Fibroblast of villous mesenchyme (primary cell): ENCODE data around the gene UBQLN3. TPM values are rescaled to one million over a fixed set of nuclear protein-coding genes. Genes with fewer than 3 reads are reported as not detected.

Source experiments
- DNase-seq: peaks from one replicate; pipeline ENCODE4 v3.0.0-alpha.2; 2010; ENCODE audit warnings: low read depth
- H3K4me3 ChIP-seq: 2 replicates; pipeline ENCODE4 v1.5.1; 2011; ENCODE audit warnings: low read depth, mild to moderate bottlenecking, low read length
- total RNA-seq: library from RNA; depleted of rRNA; stranded (reverse); fragments of >200 nt; gene quantifications from 2 replicates; pipeline ENCODE4 v1.2.3, GENCODE V29; 2012
- TF ChIP-seq, protein P1 (sequence below): IDR thresholded peaks from 2 replicates; pipeline ENCODE4 v1.5.1; 2012; ENCODE audit warnings: low read depth, mild to moderate bottlenecking, low read length; ENCODE audit not compliant: insufficient read depth

Gene UBQLN3
- total RNA-seq, 1 donor: 0.43 TPM

DNA sequence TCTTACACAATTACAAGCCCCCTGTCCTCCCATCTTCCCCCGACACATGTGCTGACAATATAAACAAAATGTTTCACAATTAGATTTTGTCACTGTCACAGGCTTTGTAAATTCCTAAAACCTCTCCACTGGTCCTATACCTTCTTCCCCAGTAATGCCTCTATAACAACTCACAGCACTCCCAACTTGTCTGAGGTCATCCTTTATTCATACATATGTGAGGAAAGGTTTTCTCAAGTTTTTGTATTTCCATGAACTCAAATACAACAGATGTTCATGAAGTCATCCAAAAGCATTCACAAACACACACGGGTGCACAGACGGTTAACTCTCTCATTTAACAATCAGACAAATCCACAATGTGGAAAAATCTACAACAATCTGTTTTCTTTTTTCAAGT lies 36.7 kb upstream of the UBQLN3 start:
- DNase-seq: no peak
- no peak overlapping the region for H3K4me3 ChIP-seq
- TF ChIP-seq, protein P1, sequence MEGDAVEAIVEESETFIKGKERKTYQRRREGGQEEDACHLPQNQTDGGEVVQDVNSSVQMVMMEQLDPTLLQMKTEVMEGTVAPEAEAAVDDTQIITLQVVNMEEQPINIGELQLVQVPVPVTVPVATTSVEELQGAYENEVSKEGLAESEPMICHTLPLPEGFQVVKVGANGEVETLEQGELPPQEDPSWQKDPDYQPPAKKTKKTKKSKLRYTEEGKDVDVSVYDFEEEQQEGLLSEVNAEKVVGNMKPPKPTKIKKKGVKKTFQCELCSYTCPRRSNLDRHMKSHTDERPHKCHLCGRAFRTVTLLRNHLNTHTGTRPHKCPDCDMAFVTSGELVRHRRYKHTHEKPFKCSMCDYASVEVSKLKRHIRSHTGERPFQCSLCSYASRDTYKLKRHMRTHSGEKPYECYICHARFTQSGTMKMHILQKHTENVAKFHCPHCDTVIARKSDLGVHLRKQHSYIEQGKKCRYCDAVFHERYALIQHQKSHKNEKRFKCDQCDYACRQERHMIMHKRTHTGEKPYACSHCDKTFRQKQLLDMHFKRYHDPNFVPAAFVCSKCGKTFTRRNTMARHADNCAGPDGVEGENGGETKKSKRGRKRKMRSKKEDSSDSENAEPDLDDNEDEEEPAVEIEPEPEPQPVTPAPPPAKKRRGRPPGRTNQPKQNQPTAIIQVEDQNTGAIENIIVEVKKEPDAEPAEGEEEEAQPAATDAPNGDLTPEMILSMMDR: no peak

DNA sequence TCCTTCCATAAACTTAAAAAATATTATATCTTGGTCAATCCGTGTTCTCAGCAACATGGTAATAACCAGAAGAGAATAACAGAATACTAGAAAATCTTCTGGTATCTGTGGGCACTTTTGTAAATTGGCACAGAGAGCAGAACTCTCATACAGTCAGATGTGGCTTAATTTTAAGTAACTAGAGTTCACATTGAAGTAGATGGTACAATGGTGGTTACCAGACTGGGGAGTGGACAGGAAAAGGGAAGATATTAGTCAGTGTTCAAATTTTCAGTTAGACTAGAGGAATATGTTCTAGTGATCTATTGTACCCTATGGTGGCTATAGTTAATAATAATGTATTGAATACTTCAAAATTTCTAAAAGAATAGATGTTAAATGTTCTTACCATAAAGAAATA lies 31.7 kb upstream of the UBQLN3 start:
- no peak overlapping the region for H3K4me3 ChIP-seq
- DNase-seq: no peak
- TF ChIP-seq, protein P1: no peak

DNA sequence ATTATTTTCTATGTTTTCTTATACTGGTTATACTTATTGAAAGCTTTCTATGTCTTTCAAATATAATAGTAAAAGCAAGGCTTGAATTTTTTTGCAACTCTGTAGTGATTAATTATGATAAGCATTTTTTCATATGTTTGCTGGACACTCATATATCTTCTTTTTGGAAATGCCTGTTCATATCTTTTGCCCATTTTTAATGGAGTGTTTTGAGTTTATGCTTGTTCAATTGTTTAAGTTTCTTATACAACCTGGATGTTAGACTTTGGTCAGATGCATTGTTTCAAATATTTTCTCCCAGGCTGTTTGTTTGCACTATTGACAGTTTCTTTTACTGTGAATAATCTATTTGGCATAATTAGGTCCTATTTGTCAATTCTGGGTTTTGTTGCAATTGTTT lies 26.7 kb upstream of the UBQLN3 start:
- TF ChIP-seq, protein P1: no peak
- no peak overlapping the region for H3K4me3 ChIP-seq

DNA sequence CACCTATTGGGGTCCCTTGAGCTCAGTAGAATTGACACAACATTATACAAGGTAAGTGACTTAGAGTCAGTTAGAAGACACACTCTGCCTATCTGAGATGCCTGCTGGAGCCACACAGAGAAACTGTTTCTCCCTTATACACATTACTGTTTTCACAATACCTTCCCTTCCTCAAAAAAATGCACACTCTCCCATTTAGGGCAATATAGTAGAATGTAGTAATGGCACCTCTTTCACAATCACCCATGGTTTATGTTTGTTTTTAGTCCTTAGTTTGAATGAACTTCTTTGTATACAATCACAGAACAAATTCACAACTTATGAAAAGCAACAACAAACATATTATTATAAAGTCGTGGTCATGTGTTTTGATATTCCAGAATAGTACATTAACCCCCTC lies 24.3 kb upstream of the UBQLN3 start:
- TF ChIP-seq, protein P1: no peak
- no peak overlapping the region for H3K4me3 ChIP-seq
- DNase-seq: peak; percentile 12

More for the DNA sequence above, 26.7 kb upstream of the UBQLN3 start:
- DNase-seq: no peak

DNA sequence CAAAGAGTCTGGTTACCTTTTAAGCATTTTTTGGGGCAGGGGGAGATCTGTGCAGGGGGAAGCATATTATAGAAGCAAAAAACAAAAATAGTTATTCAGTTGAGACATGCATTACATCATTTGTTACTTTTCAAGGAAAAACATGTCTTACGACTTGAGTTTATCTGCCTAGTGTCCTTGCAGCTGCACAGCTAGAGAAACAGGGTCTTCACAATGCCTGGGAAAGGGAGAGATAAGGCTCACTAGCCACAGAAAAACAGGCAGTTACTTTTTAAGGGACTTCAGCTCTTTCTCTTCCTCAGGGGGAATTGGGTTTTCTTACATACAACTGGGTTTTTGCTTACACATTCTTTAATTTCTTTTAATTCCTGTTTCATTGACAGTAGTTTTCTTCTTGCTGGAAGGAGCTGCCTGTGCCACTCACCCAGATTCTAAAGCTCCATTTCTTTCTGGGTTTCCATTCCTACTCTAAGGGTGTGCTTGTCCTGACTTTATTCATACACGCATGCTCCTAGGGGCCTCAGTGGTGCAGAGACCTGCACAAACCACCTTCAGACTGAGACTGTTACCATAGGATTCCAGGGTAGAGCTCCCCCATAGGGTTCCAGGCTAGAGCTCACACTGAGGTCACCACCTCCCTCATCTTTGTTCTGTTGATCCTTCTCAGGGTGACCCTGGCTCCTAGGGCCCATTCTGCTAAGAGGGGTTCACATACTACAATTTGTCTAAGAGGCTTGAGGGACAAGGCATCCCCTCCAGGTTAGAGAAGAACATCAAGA lies 21.5 kb upstream of the UBQLN3 start:
- TF ChIP-seq, protein P1: no peak
- H3K4me3 ChIP-seq: no peak overlapping the region
- no peak for DNase-seq

DNA sequence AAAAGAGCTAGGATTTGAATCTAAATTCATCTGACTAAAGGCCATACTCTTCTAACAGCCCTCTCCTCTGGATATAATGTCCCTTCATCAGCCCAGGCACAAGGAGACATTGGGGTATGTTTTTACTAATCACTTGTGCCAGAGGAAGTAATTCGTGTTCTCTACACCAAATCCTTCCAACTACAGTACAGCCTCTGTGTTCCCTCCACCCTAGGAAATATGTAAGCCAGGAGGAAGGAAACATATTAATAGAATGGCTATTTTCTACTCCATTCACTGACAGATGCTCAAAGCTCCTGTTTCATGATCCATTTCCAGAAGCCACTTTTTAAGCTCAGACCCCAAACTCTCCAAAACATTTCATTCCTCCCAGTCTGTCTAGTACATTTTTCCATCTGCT lies 18.7 kb upstream of the UBQLN3 start:
- H3K4me3 ChIP-seq: no peak overlapping the region
- TF ChIP-seq, protein P1: no peak
- DNase-seq: no peak

DNA sequence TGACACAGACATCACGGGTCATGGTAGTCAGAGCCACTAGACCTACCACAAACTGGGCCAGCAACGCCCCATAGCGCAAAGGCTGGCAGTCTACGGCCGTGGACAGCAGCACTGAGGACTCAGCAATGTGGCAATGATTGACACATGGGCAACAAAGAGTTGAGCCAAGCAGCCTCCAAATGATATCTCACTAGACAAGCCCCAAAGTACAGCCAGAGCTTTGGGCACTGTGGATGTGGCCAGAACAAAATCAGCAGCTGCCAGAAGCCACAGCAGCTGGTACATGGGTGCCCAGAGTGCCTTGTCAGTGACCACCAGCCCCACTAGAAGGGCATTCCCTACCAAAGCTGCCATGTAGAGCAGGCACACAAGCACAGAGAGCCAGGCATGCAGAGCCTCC lies 18.0 kb upstream of the UBQLN3 start:
- H3K4me3 ChIP-seq: no peak overlapping the region
- DNase-seq: no peak
- TF ChIP-seq, protein P1: no peak
